GM19467 (cell line): ENCODE results near the gene CETN1.

Source experiments
- ATAC-seq: cut with Tn5 transposase; IDR thresholded peaks from one replicate; pipeline ENCODE4 v1.9.1; 2021; ENCODE audit warnings: mild to moderate bottlenecking, moderate library complexity; ENCODE audit not compliant: unreplicated experiment

CETN1 gene

DNA sequence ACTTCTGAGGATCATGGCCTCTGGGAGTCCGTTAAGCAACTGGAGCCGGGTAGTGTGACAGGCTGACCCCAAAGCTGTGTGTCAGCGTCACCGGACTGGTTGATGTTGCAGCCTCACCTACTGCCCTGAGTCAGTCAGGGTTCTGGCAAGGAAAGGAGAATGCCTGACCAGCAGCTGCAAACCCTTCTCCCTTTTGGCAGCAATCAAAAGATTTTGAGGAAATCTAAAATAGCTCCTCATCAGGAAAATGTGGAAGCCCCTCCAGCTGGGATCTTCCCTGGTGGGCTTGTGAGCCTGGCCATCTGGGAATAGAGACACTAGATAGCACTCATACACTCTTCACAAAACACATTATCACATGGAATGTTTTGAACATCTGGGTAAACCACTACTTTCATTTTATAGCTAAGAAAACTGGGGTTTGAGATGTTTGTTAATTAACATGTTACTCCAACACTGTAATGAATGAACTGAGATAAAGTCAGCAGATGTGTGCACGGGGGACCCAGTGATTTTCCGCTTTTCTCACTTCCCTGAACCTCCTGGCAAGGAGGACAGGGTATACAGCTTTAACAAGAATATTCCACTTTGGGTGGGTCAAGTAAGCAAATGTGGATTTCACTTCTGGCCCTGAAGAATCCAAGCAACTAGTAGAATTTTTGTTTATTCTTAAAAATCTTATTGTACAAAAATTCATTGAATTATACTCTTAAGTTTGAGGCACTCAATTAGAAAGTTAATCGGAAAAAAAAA is 41.3 kb downstream of the CETN1 start:
- ATAC-seq: no peak

DNA sequence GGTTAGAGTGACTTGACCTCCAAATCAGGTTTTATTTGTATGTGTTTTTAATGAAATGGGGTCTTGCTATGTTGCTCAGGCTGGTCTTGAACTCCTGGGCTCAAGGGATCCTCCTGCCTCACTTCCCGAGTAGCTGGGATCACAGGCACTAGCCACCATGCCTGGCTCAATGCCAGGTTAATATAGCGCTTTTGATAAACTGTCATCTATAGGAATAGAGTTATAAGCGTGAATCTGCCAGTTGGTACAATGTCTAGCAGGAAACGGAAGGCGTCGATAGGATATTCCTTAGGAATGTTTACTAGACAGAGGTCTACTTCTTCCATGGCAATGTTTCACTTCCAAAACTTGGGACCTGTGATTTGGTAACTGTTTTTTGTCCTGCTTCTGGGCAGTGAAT is 42.1 kb downstream of the CETN1 start:
- ATAC-seq: no peak

DNA sequence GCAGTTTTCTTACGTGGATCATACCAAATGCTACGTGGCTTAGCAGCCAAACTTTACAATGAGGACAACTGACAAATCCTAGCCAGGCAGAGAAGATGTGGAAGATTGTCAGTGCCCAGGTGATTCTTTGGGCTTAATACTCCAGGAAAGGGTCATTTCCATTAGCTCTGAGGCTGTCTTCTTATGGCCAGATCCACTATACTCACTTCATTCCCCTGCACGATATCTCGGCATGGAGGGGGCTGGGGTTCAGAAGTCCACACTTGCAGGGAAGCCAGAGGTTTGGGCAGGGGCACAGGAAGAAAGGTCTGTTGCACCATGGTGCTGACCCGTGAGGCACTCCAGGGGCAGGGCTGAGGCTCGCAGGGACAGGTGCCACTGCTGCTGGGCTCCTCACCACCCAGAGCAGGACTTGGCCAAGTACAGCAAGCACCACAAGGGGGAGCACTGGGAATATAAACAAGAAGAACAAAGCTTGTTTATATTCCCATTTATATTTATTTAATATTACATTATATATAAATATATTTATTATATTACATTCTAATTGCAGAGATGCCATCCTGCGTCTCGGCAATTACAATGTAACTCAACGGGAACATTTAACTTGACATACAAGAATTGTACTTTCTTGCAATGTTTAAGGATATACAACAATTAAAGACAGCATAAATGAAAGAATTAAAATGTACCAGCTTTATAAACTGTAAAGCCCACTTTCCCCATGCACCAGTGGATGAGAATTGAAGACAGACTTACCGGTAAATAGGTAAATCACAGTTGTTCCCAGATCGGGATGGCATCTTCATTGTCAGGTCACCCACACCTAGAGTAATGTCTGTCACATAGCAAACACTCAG is 43.8 kb downstream of the CETN1 start:
- ATAC-seq: no peak

- ATAC-seq: no peak
Observed at GRCh38 chr18:627231-627630, 47.1 kb downstream of the CETN1 start.

- ATAC-seq: no peak
Observed at GRCh38 chr18:629269-630150, 49.3 kb downstream of the CETN1 start.

DNA sequence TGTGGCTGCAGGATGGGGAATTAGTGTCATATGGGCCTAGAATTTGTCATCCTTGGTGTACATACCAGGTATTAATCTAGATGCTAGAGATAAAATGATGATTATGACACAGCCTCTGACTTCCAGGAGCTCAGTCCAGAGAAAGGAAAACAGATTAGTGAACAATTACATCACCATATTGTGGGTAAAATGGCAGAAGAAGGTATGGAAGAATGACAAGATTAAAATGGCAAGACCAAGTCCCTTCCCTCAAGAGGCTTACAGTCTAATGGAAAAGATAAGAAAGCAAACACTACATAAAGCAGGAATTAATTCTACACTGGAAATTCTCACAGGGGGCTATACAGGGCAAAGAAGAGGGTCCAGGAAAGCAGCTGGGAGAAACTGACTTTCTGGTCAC is 51.4 kb downstream of the CETN1 start:
- no peak for ATAC-seq
